VCaP (cell line): ENCODE data around the gene PDE11A.

Source experiments
- H3K27ac ChIP-seq: fragments of 450-650 bp; 2 replicates; pipeline ENCODE4 v1.5.1; 2017
- CTCF ChIP-seq: fragments of 450-650 bp; conservative IDR thresholded peaks from 2 replicates; pipeline ENCODE4 v1.5.1; 2017; ENCODE audit warnings: mild to moderate bottlenecking, moderate library complexity

PDE11A gene

GRCh38 chr2:177612659-177613058 lies 459.9 kb downstream of the PDE11A start:
- no peak for TF ChIP-seq CTCF
- no peak overlapping the region for H3K27ac ChIP-seq

DNA sequence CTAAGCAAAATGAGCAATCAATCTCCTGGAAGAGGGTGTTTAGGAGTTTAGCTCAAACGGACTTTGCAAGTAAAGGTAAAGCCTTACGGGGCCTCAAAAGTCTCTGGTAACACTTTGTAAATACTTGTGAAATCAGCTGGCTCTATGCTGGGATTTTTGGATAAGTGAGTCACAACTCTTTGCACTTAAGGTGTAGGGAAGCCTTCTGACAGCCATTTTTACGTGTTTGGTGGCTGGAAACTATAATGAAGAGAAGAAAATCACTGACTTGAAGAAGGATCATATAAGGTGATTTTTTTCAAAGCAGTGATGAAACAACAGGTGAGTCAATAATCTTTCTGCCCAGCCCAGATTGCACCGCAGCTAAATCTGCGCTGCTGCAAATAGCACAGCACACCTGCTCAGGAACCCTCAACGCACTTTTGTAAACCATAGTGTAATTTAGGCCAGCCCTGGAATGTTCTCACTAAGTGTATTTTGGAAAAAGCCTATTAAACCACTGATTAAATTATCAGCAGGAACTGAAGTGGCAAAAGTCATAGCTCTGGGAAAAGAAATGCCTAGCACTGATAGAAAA lies 461.2 kb downstream of the PDE11A start:
- TF ChIP-seq CTCF: no peak

GRCh38 chr2:177610813-177611212 lies 461.8 kb downstream of the PDE11A start:
- no peak for TF ChIP-seq CTCF
- no peak overlapping the region for H3K27ac ChIP-seq

More for the DNA sequence above, 461.2 kb downstream of the PDE11A start:
- no peak overlapping the region for H3K27ac ChIP-seq

GRCh38 chr2:177606636-177607035 lies 465.9 kb downstream of the PDE11A start:
- no peak overlapping the region for H3K27ac ChIP-seq
- TF ChIP-seq CTCF: no peak

DNA sequence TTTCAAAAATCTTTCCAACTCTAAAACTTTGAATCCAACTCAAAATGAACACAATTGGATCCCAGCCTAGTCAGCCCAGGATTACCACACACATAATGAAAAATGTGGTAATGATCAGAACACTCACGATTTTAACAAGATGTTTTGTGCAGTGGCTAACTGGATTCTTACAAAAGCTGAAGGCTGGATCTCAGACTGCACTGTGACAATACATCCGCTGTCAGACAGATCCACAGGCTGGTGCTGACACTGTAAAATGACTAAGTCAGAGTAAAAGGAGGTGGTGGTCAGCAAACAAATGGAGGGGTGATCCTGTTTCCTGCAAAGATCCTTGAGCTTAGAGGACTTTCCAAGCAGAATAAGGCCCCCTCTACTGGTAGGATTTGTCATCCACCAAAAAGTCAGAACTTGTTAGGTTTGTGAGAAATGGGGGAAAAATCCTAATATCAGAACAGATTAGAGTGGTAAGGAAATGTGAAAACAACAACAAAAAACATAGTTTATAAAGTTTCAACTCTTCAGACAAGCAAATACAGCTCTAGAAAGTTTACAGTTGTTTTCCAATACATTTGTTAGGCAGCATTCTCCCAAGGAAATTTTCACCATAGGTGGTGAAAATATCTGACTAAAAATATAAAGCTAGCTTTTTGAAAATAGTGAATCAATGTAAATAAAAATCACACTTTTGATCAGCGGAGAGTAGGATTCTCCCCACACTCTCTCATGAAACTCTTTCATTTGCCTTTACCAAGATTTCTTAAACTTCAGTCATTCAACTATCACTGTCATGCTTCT lies 468.1 kb downstream of the PDE11A start:
- TF ChIP-seq CTCF: peak; percentile 79
- no peak overlapping the region for H3K27ac ChIP-seq

- TF ChIP-seq CTCF: no peak
- no peak overlapping the region for H3K27ac ChIP-seq
Observed at GRCh38 chr2:177603768-177604167, 468.8 kb downstream of the PDE11A start.

DNA sequence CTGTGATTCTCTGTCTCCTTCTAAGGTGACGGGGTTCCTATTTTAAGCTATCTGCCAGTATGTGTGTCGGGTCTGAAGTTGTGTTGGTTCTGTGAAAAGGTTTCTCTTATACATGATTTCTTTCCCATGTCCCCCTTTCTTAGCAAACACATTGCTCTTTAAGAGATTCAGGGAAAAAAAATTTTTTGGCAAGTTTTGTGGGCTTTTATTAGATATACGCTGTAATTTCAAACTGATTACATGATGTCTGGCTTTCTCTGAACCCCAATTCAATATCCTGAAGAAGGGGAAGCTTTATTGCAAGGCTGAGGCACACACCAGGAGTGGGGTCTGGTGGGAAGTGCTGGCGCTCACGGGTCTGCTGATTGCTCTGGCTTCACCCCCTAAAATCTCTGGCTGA lies 469.4 kb downstream of the PDE11A start:
- no peak for TF ChIP-seq CTCF
- H3K27ac ChIP-seq: no peak overlapping the region
